NOMO-1 treated with DMSO at 0.1 percent for 48 hours (cell line): ENCODE data around the gene PANK2.
A peak's percentile ranks its signal among the peaks of the same experiment; 100 is the strongest.
"Not testable (repeated sequence)": the region's sequence is repeated elsewhere in the genome, so short reads cannot be mapped to it uniquely, and the experiment has no call there.

Experiments used
- DNase-seq: peaks from one replicate; lab custom pipeline; 2025; ENCODE audit not compliant: unreplicated experiment; lab: John Stamatoyannopoulos, UW

The PANK2 gene

DNA sequence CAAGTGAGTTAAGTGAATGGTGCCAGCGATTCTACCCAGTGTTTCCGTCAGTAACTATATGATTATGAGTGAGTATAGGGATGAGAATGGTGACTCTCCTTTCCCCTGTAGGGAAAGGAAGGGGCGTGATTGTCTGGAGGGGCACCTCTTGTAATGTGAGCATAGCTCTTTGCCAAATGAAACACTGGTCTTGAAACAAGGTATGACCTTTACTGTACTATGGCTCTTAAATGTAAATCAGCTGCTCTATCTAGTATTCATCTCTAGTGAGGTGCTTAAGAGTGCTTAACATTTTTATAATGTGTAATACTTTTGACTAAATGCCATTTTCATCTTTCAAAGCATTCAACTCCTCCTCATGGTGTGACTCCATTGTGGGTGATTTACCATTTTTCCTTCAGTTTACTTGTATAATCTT, 11.0 kb downstream of the PANK2 start:
- DNase-seq: no peak

DNA sequence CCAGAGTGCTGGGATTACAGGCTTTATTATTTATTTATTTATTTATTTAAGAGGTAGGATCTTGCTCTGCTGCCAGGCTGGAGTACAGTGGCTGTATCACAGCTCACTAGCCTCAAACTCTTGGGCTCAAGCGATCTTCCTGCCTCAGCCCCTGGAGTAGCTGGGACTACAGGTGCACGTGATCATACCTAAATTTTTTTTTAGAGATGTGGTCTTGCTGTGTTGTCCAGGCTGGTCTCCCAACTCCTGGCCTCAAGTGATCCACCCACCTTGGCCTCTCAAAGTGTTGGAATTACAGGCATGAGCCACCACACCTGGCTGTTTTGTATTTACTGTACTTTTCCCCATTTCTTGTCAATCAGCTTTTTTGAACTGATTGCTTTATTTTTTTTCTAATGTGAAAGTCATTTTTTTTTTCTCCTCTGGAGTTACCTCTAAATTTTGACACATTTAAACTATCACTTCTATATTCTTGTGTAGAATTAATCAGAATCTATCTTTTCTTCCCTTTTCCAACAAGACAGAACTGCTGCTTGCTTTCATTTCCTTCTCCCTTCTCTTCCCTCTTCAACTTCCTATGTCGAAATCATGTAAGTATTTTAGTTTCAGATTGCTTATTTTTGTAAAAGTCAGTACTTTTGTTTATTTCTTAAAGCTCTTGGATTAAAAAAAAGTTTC, 12.0 kb downstream of the PANK2 start:
- DNase-seq: peak; percentile 93

DNA sequence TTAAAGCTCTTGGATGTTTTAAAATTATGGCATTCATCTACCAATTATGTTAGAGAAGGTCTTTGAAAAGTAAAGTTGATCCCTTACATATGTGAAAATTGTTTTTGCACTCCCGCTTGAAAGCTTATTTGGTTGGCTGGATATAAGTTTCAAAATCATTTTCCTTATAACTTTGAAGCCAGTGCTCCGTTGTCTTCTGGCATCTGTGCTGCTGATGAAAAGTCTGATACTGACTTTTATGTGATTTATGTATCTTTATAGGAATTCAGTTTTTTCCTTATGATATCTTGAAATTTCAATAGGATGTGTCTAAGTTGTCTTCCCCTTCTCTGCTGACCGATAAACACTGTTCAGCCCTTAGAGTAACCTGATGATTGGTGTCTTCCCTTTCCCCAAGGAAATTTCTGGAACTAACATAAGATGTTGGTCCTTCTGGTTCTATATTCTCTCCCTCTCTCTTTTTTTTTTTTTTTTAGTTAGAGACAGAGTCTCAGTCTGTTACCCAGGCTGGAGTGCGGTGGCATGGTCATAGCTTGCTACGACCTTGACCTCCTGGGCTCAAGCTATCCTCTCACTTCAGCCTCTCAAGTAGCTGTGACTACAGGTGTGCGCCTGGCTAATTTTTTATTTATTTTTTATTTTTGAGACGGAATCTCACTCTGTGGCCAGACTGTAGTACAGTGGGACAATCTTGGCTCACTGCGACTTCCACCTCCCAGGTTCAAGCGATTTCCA, 12.7 kb downstream of the PANK2 start:
- no peak for DNase-seq

DNA sequence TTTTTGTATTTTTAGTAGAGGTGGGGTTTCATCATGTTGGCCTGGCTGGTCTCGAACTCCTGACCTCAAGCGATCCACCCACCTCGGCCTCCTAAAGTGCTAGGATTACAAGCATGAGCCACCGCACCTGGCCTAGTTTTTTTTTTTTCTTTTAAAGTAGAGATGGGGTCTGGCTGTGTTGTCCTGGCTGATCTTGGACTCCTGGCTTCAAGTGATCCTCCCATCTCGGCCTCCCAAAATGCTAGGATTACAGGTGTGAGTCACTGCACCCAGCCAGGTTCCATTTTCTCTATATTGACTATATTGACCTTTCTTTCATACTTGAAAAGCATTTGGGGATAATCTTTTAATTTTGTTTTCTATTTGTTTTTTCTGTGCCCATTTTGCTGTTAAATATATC, 13.3 kb downstream of the PANK2 start:
- DNase-seq: no peak

DNA sequence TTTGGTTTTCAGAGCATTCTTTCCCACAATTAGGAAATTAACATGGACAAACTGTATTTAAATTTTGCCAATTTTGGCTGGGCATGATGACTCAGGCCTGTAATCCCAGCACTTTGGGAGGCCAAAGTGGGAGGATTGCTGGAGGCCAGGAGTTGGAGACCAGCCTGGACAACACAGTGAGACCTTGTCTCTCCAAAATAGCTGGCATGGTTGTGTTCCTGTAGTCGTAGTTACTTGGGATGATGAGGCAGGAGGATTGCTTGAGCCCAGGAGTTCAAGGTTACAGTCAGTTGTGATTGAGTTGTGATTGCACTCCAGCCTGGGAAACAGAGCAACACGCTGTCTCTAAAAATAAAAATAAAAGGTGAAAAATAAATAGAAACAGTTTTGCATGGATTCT, 15.0 kb downstream of the PANK2 start:
- DNase-seq: no peak

DNA sequence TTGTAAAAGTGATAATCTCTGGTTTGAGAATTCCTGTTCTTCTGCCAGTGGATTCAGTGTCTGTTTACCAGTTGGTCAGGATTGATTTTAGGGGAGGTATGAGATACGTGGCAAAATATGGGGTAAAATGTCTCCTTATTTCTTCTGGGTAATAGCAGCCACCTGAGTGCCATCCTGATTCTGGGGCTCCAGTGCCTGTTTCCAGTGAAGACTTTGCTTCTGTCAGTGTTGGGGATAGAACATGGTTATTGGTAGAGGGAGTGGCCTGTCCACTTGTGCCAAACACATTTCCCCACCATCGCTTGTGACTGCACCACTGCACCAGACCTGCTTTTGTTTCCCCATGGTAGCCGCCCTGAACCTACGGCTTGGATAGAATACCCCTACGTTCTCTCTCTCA, 15.7 kb downstream of the PANK2 start:
- no peak for DNase-seq

DNA sequence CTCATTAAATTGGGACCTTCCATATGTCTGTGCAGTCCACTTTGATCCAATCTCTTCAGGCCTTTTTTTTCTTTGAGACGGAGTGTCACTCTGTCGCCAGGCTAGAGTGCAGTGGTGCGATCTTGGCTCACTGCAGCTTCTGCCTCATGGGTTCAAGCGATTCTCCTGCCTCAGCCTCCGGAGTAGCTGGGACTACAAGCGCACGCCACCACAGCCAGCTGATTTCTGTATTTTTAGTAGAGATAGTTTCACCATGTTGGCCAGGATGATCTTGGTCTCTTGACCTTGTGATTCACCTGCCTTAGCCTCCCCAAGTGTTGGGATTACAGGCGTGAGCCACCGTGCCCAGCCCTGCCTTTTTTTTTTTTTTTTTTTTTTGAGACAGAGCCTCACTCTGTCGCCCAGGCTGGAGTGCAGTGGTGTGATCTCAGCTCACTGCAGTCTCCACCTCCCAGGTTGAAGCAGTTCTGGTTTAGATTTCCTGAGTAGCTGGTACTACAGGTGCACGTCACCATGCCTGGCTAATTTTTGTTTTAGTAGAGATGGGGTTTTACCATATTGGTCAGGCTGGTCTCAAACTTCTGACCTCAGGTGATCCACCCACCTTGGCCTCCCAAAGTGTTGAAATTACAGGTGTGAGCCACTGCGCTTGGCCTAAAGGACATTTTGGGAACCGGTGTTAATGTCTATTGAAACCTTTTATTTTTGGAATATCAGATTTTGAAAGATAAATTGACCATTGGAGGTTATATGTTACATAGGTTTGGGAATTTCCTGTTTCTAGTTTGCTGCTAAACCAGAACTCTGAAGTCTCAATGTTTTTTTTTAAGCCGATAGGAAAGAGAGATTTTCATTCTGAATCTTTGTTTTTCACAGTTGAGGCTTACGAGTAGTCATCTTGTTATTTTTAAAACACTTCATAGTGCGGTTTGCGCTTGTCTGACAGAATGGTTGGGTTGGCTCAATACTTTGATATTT, 17.8 kb downstream of the PANK2 start:
- not testable (repeated sequence) for DNase-seq

DNA sequence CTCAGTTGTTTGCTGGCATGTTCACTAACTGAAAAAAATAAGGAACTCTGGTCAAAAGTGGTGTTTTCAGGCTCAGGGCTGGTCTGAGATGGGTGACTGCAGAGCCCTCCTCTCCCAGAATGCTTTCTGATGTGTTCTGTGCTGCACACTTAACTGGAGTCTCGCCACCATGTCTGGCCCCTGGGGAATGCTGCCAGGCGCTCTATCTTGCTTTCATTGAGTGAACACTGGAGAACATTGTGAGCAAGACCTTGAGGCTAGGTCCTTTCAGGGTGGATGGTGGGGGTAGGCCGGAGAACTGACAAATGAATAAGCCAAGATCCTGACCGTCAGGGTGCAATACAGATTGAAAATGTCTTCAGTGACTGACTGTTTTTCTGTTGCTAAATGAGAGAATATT, 19.5 kb downstream of the PANK2 start:
- no peak for DNase-seq

DNA sequence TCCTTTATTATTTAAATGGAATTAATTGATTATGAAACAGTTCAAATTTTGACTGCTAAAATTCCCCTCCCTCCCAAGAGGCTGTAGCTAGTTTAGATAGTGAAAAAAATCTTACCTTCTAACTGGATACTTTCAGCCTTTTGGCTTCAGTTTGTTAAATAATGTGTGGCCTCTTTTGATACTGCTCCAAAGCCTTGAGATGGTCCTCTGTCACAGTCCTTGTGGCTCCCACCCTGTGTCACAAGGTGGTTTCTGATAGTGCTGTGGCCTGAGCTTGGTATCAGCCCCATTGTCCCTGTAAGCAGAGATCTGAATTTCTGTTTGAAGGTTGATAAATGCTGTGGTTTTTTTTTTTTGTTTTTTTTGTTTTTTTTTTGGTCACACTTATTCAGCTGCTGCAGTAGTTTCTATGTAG, 20.8 kb downstream of the PANK2 start:
- no peak for DNase-seq

DNA sequence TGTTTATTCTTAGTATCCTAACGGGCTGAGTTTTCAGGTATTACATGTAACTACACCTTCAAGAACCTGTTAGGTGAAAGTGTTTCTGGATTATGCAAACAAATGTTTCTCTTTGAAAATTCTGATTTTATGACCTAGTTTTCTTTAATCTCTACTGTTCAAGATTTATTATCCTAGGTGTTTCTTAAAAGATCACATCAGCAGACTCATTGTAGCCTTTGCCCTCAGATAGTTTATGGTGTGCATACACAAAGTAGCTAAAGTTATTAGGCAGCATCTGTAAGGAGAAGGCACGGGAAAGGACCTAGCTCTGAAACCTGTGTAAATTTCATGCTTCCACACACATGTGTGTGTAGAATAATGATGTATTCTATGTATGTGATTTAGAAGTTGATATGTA, 21.7 kb downstream of the PANK2 start:
- DNase-seq: no peak

DNA sequence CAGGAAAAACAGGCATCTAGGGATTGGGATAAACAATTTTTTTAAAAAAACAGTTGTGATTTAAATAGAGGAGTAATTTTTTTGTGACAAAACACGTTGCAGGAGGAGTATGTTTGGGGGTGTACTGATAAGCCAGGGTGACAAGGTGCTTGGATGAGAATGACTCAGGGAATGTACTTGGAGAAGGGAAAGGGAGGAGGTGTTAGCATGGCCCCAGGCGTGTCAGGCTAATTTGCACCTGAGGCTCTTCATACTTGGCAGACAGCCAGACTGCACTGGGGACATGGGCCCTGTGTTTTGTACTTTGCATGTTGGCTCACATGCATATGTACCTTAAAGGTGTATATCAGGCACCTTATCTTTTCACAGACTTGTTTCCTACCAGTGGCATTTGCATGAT, 22.8 kb downstream of the PANK2 start:
- no peak for DNase-seq

DNA sequence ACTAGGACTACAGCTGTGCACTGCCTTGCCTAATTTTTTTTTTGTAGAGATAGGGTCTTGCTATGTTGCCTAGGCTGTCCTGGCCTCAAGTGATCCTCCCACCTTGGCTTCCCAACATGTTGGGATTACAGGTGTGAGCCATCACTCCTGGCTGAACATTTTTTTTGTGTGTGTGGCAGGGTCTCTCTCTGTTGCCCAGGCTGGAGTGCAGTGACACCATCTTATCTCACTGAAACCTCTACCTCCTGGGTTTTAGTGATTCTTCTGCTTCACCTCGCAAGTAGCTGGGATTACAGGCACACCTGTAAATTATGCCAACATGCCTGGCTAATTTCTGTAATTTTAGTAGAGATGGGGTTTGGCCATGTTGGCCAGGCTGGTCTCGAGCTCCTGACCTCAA, 25.3 kb downstream of the PANK2 start:
- no peak for DNase-seq

DNA sequence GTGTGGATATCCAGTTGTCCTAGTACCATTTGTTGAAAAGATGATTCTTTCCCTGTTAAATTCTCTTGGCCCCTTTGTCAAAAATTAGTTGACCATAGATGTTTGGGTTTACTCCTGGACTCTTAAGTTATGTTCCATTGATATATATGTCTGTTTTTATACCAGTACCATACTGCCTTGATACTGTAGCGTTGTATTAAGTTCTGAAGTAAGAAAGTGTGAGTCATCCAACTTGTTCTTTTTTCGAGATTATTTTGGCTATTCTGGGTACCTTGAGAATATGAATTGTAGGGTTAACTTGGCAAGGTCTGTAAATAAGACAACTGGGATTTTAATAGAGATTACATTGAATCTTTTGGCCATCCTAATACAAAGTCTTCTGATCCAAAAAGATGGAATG, 26.5 kb downstream of the PANK2 start:
- no peak for DNase-seq

DNA sequence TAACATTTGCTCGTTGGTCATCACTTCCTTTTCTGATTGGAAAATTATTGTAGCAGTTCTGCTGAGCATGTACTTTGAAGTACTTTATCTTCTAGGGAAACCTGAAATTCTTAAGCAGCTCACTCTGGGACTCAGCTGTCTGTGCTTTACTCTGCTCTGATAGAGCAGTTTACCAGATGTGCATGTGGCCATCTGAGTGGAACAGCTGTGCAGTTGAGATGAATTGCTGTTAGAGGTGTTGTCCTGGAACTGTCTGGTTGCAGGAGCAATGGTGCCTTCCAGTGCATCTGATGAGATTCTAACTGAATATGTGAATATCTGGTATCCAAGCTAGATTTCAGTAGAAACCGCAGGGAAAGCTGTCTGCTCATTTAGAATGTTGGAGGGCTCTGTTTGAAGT, 27.2 kb downstream of the PANK2 start:
- DNase-seq: no peak

DNA sequence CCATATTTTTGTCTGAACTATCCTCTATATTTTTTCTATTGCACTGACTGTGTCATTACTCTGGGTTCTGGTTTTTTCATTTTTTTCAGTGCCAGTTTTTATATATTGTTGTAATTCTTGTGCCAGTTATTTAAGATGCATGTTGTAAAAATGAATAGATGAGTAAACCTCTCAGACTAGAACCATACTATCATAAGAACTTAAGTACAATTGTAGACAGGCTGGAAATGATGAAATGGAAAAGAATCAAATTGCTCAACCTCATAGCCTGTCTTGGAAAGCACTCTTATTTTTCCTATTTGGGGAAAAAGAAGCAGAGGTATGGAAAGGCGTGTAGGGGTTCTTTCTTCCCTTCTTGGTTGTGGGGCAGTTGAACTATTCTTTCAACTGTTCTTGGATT, 30.2 kb downstream of the PANK2 start:
- no peak for DNase-seq

DNA sequence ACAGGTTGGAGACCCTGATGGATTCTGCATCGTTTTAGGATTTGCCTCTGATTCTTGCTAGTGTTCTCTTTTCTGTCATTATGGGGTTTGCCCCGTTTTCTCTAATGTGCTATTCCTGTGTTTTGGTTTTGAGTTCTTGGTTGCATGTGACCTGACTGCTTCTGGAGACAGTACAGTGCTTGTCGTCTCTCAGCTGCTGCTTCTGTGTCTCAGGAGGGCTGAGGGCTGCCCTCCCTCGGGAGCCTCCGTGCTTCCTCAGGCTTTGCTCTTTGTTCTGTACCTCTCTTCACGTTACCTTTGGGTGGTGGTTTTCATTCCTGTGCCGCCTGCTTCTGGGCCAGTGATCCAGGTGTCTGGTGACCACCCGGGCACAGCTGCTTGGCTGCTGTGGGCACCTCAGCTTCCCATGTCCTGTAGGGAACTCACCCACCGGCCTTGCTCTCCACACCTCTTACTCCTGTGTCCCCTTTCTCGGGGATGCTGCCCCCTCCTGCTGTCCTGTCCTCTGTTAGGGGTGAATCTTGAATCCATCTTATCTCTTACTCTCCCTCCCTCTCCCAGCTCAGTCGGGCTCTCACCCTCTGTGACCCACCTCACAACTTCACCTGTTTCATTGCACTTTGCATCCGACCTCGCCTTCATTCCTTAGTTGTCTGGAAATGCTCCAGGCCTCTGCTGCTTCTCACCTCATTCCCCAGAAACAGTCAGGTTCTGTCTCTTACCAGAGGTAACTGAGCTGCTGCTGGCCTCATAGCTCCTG, 33.2 kb downstream of the PANK2 start:
- no peak for DNase-seq

DNA sequence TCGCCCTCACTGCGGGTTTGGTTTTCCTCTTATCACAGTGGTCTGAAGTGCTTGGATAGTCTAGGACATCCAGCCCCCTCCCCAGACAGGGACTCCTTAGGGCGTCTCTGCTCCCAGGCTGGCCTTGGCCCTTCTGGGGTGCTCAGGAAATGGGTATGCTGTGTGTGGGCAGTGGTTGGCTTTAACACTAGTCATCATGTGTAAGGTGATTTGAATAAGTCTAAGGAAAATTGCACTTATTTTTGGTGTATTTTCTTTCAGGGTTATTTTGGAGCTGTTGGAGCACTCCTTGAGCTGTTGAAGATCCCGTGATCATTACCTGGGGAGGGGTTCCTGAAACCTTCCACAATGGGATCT, 33.8 kb downstream of the PANK2 start:
- DNase-seq: no peak

DNA sequence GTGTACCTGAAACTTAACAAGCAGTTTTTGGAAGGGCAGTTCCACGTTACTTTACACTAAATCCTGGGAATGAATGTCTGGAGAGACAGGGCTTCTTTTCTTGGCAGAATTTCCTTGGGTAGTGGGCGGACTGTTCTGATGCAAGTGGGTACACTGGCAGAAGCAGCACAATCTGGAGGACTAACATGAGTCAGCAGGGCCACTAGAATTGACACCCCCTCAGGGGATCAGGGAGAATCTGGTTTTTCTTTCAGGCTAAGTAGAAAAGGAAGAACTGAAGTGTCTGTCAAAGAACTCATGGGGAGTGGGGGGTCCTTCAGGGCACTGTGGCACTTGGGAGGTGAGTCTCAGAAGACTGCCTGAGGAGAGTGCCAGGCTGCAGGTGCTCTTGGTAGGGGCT, 34.6 kb downstream of the PANK2 start:
- no peak for DNase-seq

DNA sequence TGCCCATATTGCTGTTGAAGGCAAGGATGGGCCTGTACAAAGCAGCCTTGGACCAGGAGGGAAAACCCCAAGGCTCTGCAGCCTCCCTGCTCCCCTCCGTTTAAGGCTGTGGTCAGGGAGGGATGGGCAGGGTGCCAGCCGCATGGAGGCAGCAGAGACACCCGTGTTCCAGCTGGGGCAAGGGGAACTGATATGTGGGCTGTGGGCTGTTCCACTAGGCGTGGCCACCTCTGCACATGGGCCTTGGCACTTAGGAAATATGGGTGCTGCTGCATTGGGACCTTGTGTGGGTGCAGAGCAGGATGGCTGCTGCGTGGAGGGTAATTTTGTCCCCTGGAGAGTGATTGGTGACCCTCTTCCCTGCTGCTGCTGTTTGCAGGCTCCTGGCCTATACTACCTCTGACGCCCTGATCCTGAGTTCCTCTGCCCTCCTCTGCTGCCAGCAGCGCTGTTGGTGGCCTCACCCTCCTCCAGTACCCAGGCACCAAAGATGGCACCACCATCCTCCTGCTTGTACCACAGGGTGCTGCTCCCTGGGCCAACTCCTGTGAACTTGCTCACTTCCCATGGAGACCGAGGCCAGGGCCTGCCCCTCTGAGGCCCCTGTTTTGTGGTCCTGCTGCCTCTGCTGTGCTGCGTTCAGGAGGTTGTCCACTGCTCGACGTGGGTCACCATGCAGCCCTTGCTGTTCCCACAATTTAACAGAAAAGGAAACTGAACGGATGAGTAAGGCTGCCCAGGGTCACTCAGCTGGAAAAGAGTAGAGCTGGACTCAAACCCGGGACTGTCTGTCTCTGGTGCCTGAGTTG, 35.3 kb downstream of the PANK2 start:
- no peak for DNase-seq

DNA sequence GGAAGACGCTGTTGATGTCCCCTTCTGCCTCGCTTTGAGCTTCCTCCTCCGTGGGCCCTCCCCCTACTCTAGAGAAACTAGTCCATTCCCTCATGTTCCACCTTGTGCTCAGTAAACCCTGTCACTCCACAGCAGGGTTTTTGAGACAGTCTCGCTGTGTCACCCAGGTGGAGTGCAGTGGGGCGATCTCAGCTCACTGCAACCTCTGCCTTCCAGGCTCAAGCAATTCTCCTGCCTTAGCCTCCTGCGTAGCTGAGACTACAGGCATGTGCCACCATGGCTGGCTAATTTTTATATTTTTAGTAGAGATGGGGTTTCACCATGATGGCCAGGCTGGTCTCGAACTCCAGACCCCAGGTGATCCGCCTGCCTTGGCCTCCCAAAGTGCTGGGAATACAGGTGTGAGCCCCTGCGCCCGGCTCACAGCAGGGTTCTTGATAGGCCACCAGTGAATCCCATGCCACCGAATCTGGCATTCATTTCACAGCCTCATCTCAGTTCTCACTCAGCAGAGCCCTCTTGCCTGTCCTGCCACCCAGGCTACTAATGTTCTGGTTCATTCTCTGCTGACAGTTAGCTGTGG, 36.0 kb downstream of the PANK2 start:
- DNase-seq: no peak
